Head of caudate nucleus (tissue), 42 donors: ENCODE results near the gene PCDHGA1.
A peak's percentile ranks its signal among the peaks of the same experiment; 100 is the strongest.

ENCODE experiments used
- DNase-seq, 42 donors: peaks; one replicate each; pipeline versions ENCODE4 v3.0.0 to v3.0.0-alpha.2; 2020 to 2021; ENCODE audit warnings: mixed read lengths in 7 of 42
- intact Hi-C: fragments of 100-400 bp; cut with DNase I; formaldehyde crosslinking; loops from one replicate; pipeline ENCODE4 v1.15.0; 2022

PCDHGA1 gene

DNA sequence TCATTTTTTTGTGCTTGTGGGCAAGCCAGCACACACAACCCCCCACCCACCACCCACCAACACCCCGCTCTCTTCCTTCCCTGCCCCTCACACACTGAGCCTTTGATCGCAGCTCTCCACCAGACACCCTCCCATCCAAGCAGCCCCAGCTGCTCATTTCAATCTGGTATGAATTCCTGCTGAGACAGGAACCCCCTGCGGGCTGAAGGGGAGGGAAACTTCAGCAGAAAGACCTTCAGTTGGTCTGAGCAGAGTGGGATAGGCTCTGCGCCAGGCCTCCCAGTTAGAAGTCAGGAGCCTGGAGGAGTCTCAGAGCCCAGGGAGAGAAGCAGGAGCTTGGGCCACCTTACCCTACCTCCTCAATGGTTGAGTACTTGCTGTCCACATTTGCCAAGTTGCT, 165.7 kb downstream of the PCDHGA1 start:
- intact Hi-C loops = no loop called here
- DNase-seq = peak in 3 of 42 donors; percentile 14 to 44 (median 38)

DNA sequence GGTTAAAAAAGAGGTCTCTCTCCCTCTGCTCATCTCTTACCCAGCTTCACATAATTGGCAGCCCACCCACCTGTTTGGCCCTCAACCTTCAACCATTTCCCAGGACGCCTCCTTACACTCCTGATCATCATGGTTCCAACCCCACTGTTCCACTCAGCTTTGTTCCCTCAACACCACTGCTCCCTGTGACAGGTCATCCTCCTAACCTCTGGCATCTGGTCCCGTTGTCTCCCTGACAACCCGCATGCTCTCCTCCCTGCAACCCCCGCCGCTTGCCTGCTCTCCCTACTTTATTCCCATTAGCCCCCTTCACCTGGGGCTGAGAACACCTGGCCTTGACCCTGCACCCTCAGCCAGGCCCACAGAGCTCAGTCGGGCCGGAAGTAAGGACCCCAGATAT, 171.4 kb downstream of the PCDHGA1 start:
- DNase-seq = no peak

DNA sequence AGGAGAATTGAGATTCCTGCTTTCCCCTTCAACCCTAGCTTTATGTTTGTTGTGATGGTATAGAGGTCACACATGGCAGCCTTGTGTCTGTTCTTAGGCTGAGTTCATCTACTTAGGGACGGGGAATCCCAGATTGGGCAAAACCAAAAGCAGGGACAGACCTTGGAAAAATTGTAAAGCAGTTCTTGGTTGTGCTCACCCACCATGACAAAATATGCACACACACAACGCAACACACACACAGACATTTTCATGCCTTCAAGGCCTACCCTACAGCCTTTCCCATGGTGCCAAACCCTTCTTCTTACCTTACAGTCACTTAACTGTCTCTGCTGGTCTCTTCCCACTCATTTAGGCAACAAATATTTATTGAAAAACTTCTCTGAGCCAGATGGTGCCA, 173.4 kb downstream of the PCDHGA1 start:
- intact Hi-C loops = no loop called here
- no peak for DNase-seq

More for the DNA sequence above, 171.4 kb downstream of the PCDHGA1 start:
- intact Hi-C loops = no loop called here

DNA sequence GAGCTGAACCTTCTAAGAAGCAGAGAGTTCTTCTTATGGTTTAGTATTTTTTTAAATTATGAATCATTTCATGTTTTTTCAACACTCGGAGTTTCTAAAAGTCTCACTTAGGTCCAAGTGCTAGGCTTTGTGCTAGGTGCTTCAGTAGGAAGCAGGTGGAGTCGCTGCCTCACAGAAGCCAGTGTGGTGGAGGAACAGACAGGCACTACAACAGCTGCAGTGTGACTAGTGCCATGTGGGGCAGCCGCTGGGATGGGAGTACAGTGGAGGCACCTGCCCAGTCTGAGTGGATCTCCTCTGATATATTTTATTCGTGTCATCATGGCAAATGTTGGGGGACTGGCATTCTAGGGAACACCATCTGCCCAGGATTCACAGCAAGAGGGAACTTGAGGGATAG, 173.9 kb downstream of the PCDHGA1 start:
- DNase-seq = peak in 9 of 42 donors; percentile 18 to 71 (median 53)
- intact Hi-C loops = no loop called here

DNA sequence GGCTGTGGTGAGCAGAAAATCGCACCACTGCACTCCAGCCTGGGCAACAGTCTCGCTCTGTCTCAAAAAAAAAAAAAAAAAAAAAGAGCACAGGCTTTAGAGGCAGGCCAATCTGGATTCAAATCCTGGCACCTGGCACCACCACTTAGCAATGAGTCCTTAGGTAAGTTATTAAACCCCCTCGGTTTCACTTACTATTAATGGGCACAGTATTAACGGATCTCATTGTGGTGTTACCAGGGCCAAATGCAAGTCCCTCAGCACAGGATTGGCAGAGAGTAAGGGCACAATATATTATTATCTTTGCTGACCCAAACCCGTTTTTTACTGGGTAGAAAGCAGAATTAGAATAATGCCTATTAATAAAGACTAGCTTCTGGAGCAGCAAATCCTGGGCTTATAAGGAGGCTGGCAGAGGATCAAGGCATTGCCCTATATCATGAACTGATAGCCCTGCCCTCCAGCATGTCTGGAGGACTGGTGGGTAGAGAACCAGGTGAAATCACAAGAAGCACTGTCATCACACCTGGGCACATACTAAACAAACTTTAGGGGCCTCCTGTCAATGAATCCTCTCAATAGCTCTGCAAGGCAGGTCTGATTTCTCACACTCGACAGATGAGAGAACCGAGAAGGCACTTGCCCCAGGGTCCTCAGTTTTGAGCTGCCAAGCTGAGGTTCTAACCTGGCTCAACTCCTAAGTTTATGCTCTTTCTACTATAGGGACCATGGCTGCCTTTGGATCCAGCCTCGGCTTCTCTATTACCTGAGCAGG, 176.3 kb downstream of the PCDHGA1 start:
- intact Hi-C loops = no loop called here
- DNase-seq = no peak

DNA sequence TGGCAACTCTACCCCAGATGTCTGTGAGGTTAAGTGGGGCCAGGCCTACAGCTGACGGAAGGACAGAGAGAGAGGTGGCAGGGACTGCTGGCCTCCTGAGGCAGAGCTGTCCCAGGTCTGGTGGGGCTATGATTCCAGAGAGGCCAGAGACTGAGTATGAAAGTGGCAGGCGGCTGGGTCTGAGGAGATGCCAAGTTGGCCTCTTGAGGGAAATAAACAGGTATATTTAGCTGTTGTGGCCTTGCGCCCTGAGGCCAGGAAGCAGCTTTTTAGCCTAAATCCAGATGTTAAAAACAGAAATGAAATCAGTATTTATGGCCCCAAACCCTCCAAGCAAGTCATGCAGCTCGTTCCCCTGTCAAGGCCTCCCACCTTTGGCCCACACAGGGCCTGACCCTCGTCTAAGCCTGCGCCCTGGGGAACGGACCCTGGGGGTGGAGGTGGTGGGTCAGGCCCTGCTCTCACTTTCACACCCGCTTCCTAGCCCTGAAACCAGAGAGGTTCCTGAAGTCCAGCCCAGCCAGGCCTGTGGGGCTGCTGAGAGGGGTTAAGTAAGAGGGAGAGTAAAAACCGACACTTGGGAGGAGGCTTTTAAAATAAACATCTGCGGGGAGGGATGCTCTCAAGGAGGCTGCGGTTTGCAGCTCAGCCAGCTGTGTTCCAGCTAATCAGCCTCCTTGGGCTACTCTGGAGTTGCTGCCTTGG, 177.2 kb downstream of the PCDHGA1 start:
- DNase-seq = no peak
- intact Hi-C loops = no loop called here

DNA sequence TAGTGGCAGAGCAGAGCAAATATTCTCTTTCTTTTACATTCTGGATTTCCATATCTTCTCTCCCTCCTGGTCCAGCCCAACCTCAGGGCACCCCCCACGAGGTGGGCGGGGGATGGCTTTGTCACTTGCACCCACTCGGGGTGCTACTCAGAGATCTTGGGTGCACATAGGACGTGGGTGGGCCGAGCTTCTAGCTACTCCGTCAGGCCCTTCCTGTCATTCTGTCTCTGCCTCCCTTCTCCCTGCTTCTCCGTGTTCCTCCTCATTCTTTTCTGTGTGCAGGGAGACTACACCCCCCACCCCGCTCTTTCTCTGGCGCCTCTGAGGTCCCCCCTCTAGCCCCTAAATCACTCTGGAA, 178.1 kb downstream of the PCDHGA1 start:
- intact Hi-C loops = no loop called here
- DNase-seq = peak in 7 of 42 donors; percentile 18 to 62 (median 31)

DNA sequence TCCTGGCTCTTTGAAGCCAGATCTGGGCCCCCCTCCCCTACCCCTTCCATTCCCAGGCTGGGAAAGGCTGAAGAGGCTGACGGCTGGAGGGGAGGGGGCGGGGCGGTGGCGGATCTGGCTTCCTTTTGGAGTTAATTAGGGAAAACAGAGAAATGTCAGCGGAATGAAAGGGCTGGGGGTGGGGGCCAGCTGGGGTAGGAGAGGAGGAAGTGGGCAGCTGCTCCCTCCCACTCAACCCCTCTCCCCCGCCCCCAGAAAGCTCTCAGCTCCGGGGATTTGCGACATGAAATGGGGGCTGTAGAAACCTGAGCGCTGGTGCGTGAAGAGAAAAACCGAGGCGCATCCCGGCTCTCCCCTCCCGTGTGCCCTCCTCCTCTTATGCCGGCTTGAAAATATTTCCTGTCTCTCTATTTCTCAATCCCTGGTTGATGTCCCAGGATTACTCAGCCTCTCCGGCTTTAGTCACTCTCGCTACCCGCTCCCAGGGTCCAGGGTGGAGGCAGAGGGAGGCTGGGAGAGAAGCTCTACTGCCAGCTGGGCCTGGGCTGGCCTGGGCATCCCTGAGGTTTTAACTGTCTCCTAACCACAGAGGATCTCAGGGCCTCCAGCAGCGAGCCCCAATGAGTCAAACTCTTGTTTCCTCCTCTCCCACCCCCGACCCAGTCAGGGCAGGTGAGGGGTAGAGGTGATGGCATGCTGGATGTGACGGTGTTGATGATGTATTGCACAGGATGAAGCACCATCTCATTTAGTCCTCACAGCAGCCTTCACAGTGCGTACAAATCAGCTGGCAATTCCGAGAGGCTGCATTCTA, 178.7 kb downstream of the PCDHGA1 start:
- intact Hi-C loops = no loop called here
- DNase-seq = peak in 19 of 42 donors; percentile 34 to 86 (median 47)

DNA sequence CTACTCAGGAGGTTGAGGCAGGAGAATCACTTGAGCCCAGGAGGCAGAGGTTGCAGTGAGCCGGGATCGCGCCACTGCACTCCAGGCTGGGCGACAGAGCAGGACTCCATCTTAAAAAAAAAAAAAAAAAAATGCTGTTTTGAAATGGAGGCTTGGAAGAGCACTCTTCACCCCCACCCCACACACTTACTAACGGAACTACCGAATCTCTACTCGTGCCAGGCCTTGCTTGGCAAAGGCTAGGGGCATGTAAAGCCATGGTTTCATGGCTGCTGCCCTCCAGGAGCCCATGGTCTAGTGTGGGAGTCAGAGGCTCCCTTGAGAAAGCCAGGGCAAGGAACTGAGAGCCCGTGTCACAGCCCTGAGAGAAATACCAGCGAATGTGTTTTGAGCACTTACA, 179.8 kb downstream of the PCDHGA1 start:
- intact Hi-C loops = loop anchor here (5.0 kb wide), 1 partner anchor 33 kb away; the partner anchor contains the start of gene PCDHGC3
- peak in 1 of 42 donors; percentile 9 for DNase-seq

DNA sequence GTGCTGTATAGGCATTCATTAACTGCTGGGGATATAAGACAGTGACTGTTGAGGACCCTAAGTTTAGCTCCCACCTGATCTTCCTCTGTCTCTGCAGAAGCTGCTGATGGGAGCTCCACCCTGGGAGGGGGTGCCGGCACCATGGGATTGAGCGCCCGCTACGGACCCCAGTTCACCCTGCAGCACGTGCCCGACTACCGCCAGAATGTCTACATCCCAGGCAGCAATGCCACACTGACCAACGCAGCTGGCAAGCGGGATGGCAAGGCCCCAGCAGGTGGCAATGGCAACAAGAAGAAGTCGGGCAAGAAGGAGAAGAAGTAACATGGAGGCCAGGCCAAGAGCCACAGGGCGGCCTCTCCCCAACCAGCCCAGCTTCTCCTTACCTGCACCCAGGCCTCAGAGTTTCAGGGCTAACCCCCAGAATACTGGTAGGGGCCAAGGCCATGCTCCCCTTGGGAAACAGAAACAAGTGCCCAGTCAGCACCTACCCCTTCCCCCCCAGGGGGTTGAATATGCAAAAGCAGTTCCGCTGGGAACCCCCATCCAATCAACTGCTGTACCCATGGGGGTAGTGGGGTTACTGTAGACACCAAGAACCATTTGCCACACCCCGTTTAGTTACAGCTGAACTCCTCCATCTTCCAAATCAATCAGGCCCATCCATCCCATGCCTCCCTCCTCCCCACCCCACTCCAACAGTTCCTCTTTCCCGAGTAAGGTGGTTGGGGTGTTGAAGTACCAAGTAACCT, 180.7 kb downstream of the PCDHGA1 start:
- intact Hi-C loops = loop anchor here (5.0 kb wide), 1 partner anchor 34 kb away; the partner anchor contains the start of gene PCDHGC3
- DNase-seq = peak in 2 of 42 donors; percentile 8 to 29

DNA sequence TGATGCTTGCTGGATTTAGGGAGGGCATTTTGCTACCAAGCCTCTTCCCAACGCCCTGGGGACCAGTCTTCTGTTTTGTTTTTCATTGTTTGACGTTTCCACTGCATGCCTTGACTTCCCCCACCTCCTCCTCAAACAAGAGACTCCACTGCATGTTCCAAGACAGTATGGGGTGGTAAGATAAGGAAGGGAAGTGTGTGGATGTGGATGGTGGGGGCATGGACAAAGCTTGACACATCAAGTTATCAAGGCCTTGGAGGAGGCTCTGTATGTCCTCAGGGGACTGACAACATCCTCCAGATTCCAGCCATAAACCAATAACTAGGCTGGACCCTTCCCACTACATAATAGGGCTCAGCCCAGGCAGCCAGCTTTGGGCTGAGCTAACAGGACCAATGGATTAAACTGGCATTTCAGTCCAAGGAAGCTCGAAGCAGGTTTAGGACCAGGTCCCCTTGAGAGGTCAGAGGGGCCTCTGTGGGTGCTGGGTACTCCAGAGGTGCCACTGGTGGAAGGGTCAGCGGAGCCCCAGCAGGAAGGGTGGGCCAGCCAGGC, 181.5 kb downstream of the PCDHGA1 start:
- intact Hi-C loops = loop anchor here (5.0 kb wide), 1 partner anchor 35 kb away; the partner anchor contains the start of gene PCDHGC3
- no peak for DNase-seq

DNA sequence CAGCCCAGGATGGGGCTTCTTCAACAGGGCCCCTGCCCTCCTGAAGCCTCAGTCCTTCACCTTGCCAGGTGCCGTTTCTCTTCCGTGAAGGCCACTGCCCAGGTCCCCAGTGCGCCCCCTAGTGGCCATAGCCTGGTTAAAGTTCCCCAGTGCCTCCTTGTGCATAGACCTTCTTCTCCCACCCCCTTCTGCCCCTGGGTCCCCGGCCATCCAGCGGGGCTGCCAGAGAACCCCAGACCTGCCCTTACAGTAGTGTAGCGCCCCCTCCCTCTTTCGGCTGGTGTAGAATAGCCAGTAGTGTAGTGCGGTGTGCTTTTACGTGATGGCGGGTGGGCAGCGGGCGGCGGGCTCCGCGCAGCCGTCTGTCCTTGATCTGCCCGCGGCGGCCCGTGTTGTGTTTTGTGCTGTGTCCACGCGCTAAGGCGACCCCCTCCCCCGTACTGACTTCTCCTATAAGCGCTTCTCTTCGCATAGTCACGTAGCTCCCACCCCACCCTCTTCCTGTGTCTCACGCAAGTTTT, 182.1 kb downstream of the PCDHGA1 start:
- intact Hi-C loops = loop anchor here (5.0 kb wide), 1 partner anchor 35 kb away; the partner anchor contains the start of gene PCDHGC3
- DNase-seq = peak; percentile 69 to 93 (median 85)

DNA sequence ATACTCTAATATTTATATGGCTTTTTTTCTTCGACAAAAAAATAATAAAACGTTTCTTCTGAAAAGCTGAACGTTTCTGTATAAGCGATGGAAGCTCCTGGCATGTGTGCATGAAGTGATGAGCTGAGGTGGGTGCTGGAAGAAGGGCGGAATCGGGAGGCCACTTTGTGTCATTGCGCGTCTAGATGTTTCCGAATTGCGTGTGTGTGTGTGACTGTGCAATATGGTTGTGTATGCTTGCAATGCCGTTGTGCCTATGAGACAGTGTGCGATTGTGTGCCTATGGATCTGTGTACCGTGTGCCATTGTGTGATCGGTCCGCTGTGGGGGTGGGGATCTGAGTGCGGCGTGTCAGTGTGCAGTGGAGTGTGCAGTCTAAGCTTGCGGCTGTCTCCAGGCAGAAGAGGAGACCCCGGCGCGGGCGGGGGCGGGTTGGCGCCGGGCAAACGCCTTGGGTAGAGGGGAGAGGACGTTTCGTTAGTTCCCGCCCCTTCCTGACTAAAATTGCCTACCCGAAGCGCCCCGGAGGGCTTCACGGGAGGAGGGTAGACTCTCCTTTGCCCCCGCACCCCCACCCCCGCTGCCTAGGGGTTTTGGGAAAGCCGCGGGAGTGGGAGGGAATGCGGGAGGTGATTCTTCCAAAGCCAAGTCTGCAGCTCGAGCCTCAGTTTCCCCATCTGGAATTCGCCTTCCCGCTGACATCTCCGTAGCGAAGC, 182.8 kb downstream of the PCDHGA1 start:
- DNase-seq = peak in 33 of 42 donors; percentile 38 to 76 (median 60)
- intact Hi-C loops = loop anchor here (5.0 kb wide), 1 partner anchor 36 kb away; the partner anchor contains the start of gene PCDHGC3

DNA sequence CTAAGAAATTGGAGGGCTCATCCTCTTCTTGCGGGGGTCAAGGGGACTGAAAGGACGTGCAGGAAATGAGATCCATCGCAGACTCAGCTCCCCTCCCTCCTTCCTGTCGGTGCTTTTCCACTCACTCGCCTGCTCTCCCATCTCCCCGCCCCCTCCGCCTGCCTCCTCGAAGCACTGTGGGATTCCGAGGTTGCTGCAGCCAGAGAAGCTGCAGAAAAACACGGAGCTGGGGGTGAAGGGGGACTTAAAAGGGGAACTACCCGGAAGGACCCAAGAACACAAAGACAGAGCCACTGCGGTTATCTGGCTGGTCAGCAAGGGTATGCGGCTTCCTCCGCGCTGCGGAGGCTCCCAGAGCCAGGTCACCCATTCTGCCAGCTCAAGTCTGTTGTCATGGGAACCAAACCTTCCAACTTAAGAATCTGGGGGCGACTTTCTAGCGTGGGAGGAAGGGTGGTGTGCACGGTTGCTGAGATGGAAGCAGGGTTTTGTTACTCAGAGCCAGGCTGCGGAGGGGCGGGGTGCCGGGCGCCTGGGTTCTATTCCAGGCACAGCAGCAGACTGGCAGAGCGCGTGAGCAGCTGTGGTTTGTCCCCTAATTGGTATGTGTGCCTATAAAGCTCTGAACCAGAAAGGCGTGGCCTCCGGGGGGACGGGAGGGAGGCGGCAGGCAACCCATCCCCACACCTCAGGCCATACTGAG, 183.5 kb downstream of the PCDHGA1 start:
- intact Hi-C loops = loop anchor here (5.0 kb wide), 1 partner anchor 36 kb away; the partner anchor contains the start of gene PCDHGC3
- DNase-seq = peak; percentile 64 to 96 (median 85)

DNA sequence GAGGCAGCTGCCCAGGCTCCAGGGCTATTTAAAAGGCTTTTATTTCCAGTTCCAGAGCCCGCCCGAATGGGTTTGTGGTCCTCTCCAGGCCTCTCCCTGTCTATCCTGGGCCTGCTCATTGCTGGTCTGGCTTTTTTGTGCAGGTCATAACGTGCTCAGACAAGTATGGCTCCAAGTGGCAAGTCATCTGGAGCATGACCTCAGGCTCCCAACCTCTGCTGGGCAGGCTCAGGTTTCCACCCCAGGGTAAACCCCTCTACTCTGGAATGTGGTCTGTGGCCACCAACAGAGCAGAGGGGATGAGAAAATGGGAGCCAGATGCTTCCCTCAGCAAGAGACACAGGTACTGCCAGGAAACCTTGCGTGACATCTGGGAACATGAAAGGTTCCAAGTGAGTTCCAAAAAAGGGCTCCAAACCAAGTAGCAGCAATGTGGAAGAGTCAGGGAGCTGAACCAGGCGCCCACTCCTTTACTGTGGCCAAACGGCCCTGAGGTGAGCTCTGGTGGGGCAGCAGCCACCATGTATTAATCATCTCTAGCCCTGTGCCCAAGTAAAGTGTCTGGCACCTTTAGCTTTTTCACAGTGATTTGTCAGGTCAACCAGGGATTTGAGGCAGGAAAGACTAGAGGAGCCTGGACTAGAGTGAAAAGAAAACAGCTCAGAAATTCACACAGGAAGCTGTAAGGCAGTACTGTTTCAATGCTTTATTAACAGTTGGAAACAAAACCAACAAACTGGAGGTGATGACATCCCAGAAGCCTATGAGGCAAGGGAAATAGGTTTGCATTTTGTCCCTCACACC, 184.2 kb downstream of the PCDHGA1 start:
- intact Hi-C loops = loop anchor here (5.0 kb wide), 1 partner anchor 37 kb away; the partner anchor contains the start of gene PCDHGC3
- no peak for DNase-seq

DNA sequence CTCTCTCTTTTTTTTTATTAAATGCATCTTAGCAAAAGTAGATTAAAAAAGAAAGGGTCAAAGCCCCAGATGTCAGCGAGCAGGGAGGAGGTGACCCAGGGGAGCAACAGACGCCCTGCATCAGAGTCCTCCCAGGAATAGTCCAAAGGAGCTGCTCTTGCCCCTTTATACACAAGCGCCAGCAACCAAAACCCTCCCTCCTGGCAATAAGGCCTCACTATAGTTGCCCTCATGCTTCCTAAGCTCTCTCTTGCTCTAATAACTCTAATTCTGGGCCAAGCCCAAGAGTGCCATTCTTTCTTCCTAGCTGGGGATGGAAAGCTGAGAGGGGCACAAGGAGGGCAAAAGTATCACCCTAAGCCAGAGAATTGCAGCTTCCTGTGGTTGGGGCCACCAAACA, 184.8 kb downstream of the PCDHGA1 start:
- intact Hi-C loops = no loop called here
- no peak for DNase-seq
